Ascending aorta (tissue), 2 donors: ENCODE data around the gene RASGEF1C. TPM values are rescaled to one million over a fixed set of nuclear protein-coding genes. Genes with fewer than 3 reads are reported as not detected.

Experiments
- DNase-seq, 2 donors: peaks; one replicate each; pipeline ENCODE4 v3.0.0-alpha.2; 2019; ENCODE audit warnings: low spot score in 2 of 2
- H3K27ac ChIP-seq, 2 donors: fragments of 200-600 bp; sonication (generic); one replicate each; pipeline ENCODE4 v1.5.1; 2016 to 2017; ENCODE audit warnings: mild to moderate bottlenecking in 1 of 2
- H3K27me3 ChIP-seq: fragments of 200-600 bp; sonication (generic); one replicate; pipeline ENCODE4 v1.5.1; 2017
- H3K36me3 ChIP-seq, 2 donors: fragments of 200-600 bp; sonication (generic); one replicate each; pipeline ENCODE4 v1.5.1; 2016
- H3K4me1 ChIP-seq, 2 donors: fragments of 200-600 bp; sonication (generic); one replicate each; pipeline ENCODE4 v1.5.1; 2016 to 2017; ENCODE audit warnings: mild to moderate bottlenecking in 1 of 2
- H3K4me3 ChIP-seq, 2 donors: fragments of 200-600 bp; sonication (generic); one replicate each; pipeline ENCODE4 v1.5.1; 2016 to 2017; ENCODE audit warnings: mild to moderate bottlenecking in 1 of 2
- H3K9me3 ChIP-seq, 2 donors: fragments of 200-600 bp; sonication (generic); one replicate each; pipeline ENCODE4 v1.5.1; 2016
- CTCF ChIP-seq, 3 experiments: fragments of 200-600 bp in 2 of 3; fragments of 450-650 bp in 1 of 3; sonication (generic) in 2 of 3; IDR thresholded peaks; one replicate each; pipeline ENCODE4 v1.5.1; 2016 to 2019; ENCODE audit warnings: antibody characterized with exemption in 3 of 3, mild to moderate bottlenecking in 1 of 3, moderate library complexity in 1 of 3
- intact Hi-C: fragments of 100-400 bp; cut with DNase I; formaldehyde crosslinking; loops from one replicate; pipeline ENCODE4 v1.15.1; 2023
- total RNA-seq: library from RNA; depleted of rRNA; stranded (reverse); fragments of >200 nt; gene quantifications from one replicate; pipeline ENCODE4 v1.1.0, GENCODE V29; 2016

Gene RASGEF1C
- total RNA-seq, result not detected

GRCh38 chr5:180209137-180209581 lies at the start of gene RASGEF1C:
Gene RASGEF1C (minus strand): TSS chr5:180209211. CDS start chr5:180138052, 71,159 bp downstream.
- intact Hi-C loops, result no loop called here
- H3K4me1 ChIP-seq, result no peaks in the 10 kb centered on the region
- no peaks in the 10 kb centered on the region for H3K9me3 ChIP-seq
- peak within 1 kb of the TSS; percentile 26 to 37 for H3K4me3 ChIP-seq
- no peaks in the 10 kb centered on the region for H3K36me3 ChIP-seq
- no peak within 1 kb of the TSS for H3K27ac ChIP-seq
- no peak for DNase-seq
- peak in 1 of 3 experiments; percentile 5 for TF ChIP-seq CTCF (IDR thresholded peaks at IDR 0.05)
- no peaks in the 10 kb centered on the region for H3K27me3 ChIP-seq

- TF ChIP-seq CTCF (IDR thresholded peaks at IDR 0.05), result no peak
- no peak overlapping the region for H3K27ac ChIP-seq
- H3K9me3 ChIP-seq, result peaks cover 91 to 98% of the 10 kb centered on the region in 2 donors
- H3K4me3 ChIP-seq, result no peak overlapping the region
- H3K27me3 ChIP-seq, result no peaks in the 10 kb centered on the region
- DNase-seq, result no peak
- intact Hi-C loops, result no loop called here
- peaks cover 71 to 100% of the 10 kb centered on the region in 2 donors for H3K36me3 ChIP-seq
- no peaks in the 10 kb centered on the region for H3K4me1 ChIP-seq
Observed at GRCh38 chr5:180253036-180253824, 44.2 kb upstream of the RASGEF1C start.

GRCh38 chr5:180251887-180252286 lies 42.9 kb upstream of the RASGEF1C start:
- Histone ChIP-seq H3K9me3 (peaks cover 87 to 98% of the 10 kb centered on the region in 2 donors), H3K36me3 (peaks cover 70 to 100% of the 10 kb centered on the region in 2 donors), H3K4me3 (no peak overlapping the region), H3K27ac (no peak overlapping the region), H3K27me3 (no peaks in the 10 kb centered on the region), H3K4me1 (no peaks in the 10 kb centered on the region)
- no peak for DNase-seq
- intact Hi-C loops, result no loop called here
- no peak for TF ChIP-seq CTCF (IDR thresholded peaks at IDR 0.05)

GRCh38 chr5:180251141-180251540 lies 42.1 kb upstream of the RASGEF1C start:
- intact Hi-C loops, result no loop called here
- H3K27ac ChIP-seq, result no peak overlapping the region
- H3K4me1 ChIP-seq, result no peaks in the 10 kb centered on the region
- TF ChIP-seq CTCF (IDR thresholded peaks at IDR 0.05), result no peak
- H3K9me3 ChIP-seq, result peaks cover 80 to 98% of the 10 kb centered on the region in 2 donors
- no peaks in the 10 kb centered on the region for H3K27me3 ChIP-seq
- H3K36me3 ChIP-seq, result peaks cover 67 to 100% of the 10 kb centered on the region in 2 donors
- no peak overlapping the region for H3K4me3 ChIP-seq
- DNase-seq, result no peak

- Histone ChIP-seq H3K27me3 (no peaks in the 10 kb centered on the region), H3K9me3 (peaks cover 80 to 98% of the 10 kb centered on the region in 2 donors), H3K4me3 (no peak overlapping the region), H3K27ac (no peak overlapping the region), H3K4me1 (no peaks in the 10 kb centered on the region), H3K36me3 (peaks cover 63 to 98% of the 10 kb centered on the region in 2 donors)
- TF ChIP-seq CTCF (IDR thresholded peaks at IDR 0.05), result no peak
- no peak for DNase-seq
- intact Hi-C loops, result no loop called here
Observed at GRCh38 chr5:180250329-180250728, 41.3 kb upstream of the RASGEF1C start.
